Measurements from ENCODE around the gene KIF2A. TPM values are rescaled to one million over a fixed set of nuclear protein-coding genes. Genes with fewer than 3 reads are reported as not detected.

KIF2A gene
- 29.1 and 48.1 TPM in 2 replicates for total RNA-seq

GRCh38 chr5:62305715-62306322 is at the start of gene KIF2A:
TSS of gene KIF2A (plus strand) at chr5:62306206. CDS start at chr5:62306473, 267 bp downstream.

GRCh38 chr5:62403411-62404250 is 97.6 kb downstream of the KIF2A start, which contains the start of gene DIMT1:
TSS of gene DIMT1 (minus strand) at chr5:62403905. CDS start at chr5:62403772, 133 bp downstream.

GRCh38 chr5:62412549-62413329 is 106.7 kb downstream of the KIF2A start, which contains the start of gene IPO11:
TSS of gene IPO11 (plus strand) at chr5:62412763. CDS start at chr5:62437280, 24,517 bp downstream.

Other genes with a start within 250 kb of the KIF2A start
- 26.9 and 29.1 TPM in 2 replicates for gene DIMT1, start 97.7 kb downstream of the KIF2A start, total RNA-seq
- 14.1 and 21.3 TPM in 2 replicates for gene IPO11, start 106.6 kb downstream of the KIF2A start, total RNA-seq